SJSA1 (cell line): Measurements from ENCODE around the gene PFDN5. TPM values are rescaled to one million over a fixed set of nuclear protein-coding genes. Genes with fewer than 3 reads are reported as not detected.

Experiments
- DNase-seq, 2 experiments: peaks; one replicate each; pipeline ENCODE4 v3.0.0-alpha.2; 2015 to 2020; ENCODE audit warnings: low spot score in 2 of 2, low read depth in 1 of 2
- H3K27ac ChIP-seq: fragments of 250-450 bp; sonication (Bioruptor Pico); 2 replicates; pipeline ENCODE4 v1.5.1; 2020; ENCODE audit warnings: mild to moderate bottlenecking, moderate library complexity
- H3K27me3 ChIP-seq: fragments of 250-450 bp; sonication (Bioruptor Pico); replicated peaks from 2 replicates; pipeline ENCODE4 v1.5.1; 2020; ENCODE audit warnings: mild to moderate bottlenecking, moderate library complexity
- H3K36me3 ChIP-seq: fragments of 250-450 bp; sonication (Bioruptor Pico); 2 replicates; pipeline ENCODE4 v1.5.1; 2020; ENCODE audit warnings: mild to moderate bottlenecking
- H3K4me1 ChIP-seq: fragments of 250-450 bp; sonication (Bioruptor Pico); replicated peaks from 2 replicates; pipeline ENCODE4 v1.6.1; 2021; ENCODE audit warnings: mild to moderate bottlenecking
- H3K4me3 ChIP-seq: fragments of 250-450 bp; sonication (Bioruptor Pico); 2 replicates; pipeline ENCODE4 v1.5.1; 2020; ENCODE audit warnings: mild to moderate bottlenecking
- H3K9me3 ChIP-seq: fragments of 250-450 bp; sonication (Bioruptor Pico); replicated peaks from 2 replicates; pipeline ENCODE4 v1.5.1; 2020; ENCODE audit warnings: mild to moderate bottlenecking
- total RNA-seq: library from RNA; depleted of rRNA; stranded (reverse); fragments of >200 nt; shearing (Covaris generic); gene quantifications from 2 replicates; pipeline ENCODE4 v1.2.3, GENCODE V29; 2014; rRNA removed

Gene PFDN5
- total RNA-seq, 1 experiment from 2014 or later, result 450 TPM

- H3K4me1 ChIP-seq, result peaks cover 10% of the 10 kb centered on the region
- no peak overlapping the region for H3K27ac ChIP-seq
- no peak overlapping the region for H3K4me3 ChIP-seq
- no peaks in the 10 kb centered on the region for H3K36me3 ChIP-seq
- DNase-seq, result no peak
- H3K9me3 ChIP-seq, result no peaks in the 10 kb centered on the region
- no peaks in the 10 kb centered on the region for H3K27me3 ChIP-seq
These were observed 48.6 kb downstream of the PFDN5 start for GRCh38 chr12:53343969-53344368.

- Histone ChIP-seq H3K27ac (no peak overlapping the region), H3K9me3 (no peaks in the 10 kb centered on the region), H3K4me1 (peaks cover 10% of the 10 kb centered on the region), H3K4me3 (peak overlapping the region; percentile 49), H3K36me3 (no peaks in the 10 kb centered on the region), H3K27me3 (no peaks in the 10 kb centered on the region)
- no peak for DNase-seq
These were observed 49.1 kb downstream of the PFDN5 start for GRCh38 chr12:53344487-53344823.

- no peaks in the 10 kb centered on the region for H3K9me3 ChIP-seq
- peak overlapping the region; percentile 49 for H3K4me3 ChIP-seq
- peaks cover 10% of the 10 kb centered on the region for H3K4me1 ChIP-seq
- peak; percentile 80 for DNase-seq
- no peaks in the 10 kb centered on the region for H3K36me3 ChIP-seq
- H3K27ac ChIP-seq, result no peak overlapping the region; the same call in 1 of the 2 replicates
- no peaks in the 10 kb centered on the region for H3K27me3 ChIP-seq
These were observed 49.6 kb downstream of the PFDN5 start for GRCh38 chr12:53344824-53345485.

- Histone ChIP-seq H3K27me3 (no peaks in the 10 kb centered on the region), H3K4me1 (peaks cover 10% of the 10 kb centered on the region), H3K36me3 (no peaks in the 10 kb centered on the region), H3K27ac (no peak overlapping the region), H3K4me3 (peak overlapping the region; percentile 49), H3K9me3 (no peaks in the 10 kb centered on the region)
- DNase-seq, result peak; percentile 33 to 59
These were observed 50.3 kb downstream of the PFDN5 start for GRCh38 chr12:53345486-53346188.

GRCh38 chr12:53346491-53346890, 51.1 kb downstream of the PFDN5 start:
- H3K27me3 ChIP-seq, result no peaks in the 10 kb centered on the region
- H3K27ac ChIP-seq, result no peak overlapping the region
- no peaks in the 10 kb centered on the region for H3K36me3 ChIP-seq
- no peak for DNase-seq
- H3K4me1 ChIP-seq, result peaks cover 10% of the 10 kb centered on the region
- no peaks in the 10 kb centered on the region for H3K9me3 ChIP-seq
- H3K4me3 ChIP-seq, result no peak overlapping the region

- DNase-seq, result no peak
These were observed 52.6 kb downstream of the PFDN5 start for GRCh38 chr12:53347905-53348304.

More at GRCh38 chr12:53347905-53348304, 52.6 kb downstream of the PFDN5 start:
- no peak overlapping the region for H3K4me3 ChIP-seq
- H3K36me3 ChIP-seq, result no peaks in the 10 kb centered on the region
- H3K4me1 ChIP-seq, result peaks cover 10% of the 10 kb centered on the region
- no peaks in the 10 kb centered on the region for H3K9me3 ChIP-seq
- no peaks in the 10 kb centered on the region for H3K27me3 ChIP-seq
- H3K27ac ChIP-seq, result no peak overlapping the region

Other genes starting within 250 kb of the PFDN5 start
- gene TNS2, start 245.5 kb upstream of the PFDN5 start, total RNA-seq, result 8.8 and 18.4 TPM in 2 replicates
- gene SPRYD3, start 216.2 kb upstream of the PFDN5 start, total RNA-seq, result 18.3 and 18.6 TPM in 2 replicates
- gene IGFBP6, start 197.9 kb upstream of the PFDN5 start, total RNA-seq, result 58.0 and 64.5 TPM in 2 replicates
- not detected in 2 replicates for gene SOAT2, start 192.1 kb upstream of the PFDN5 start, total RNA-seq
- 2.1 and 6.8 TPM in 2 replicates for gene ZNF740, start 114.8 kb upstream of the PFDN5 start, total RNA-seq
- 2.5 and 7.5 TPM in 2 replicates for gene CSAD, start 114.6 kb upstream of the PFDN5 start, total RNA-seq
- gene ITGB7, start 88.3 kb upstream of the PFDN5 start, total RNA-seq, result 0.45 TPM in 1 of 2 replicates, not detected in the other
- gene RARG, start 63.3 kb upstream of the PFDN5 start, total RNA-seq, result 13.5 and 13.6 TPM in 2 replicates
- 20.2 and 28.0 TPM in 2 replicates for gene ESPL1, start 27.2 kb upstream of the PFDN5 start, total RNA-seq
- gene MYG1, start 4.2 kb downstream of the PFDN5 start, total RNA-seq, result 40.6 and 45.1 TPM in 2 replicates
- gene AAAS, start 26.1 kb downstream of the PFDN5 start, total RNA-seq, result 51.8 and 52.0 TPM in 2 replicates
- gene SP7, start 40.8 kb downstream of the PFDN5 start, total RNA-seq, result not detected in 2 replicates
- 19.8 and 33.9 TPM in 2 replicates for gene SP1, start 84.6 kb downstream of the PFDN5 start, total RNA-seq
- not detected in 2 replicates for gene AMHR2, start 128.3 kb downstream of the PFDN5 start, total RNA-seq
- gene PRR13, start 146.2 kb downstream of the PFDN5 start, total RNA-seq, result 44.7 and 80.1 TPM in 2 replicates
- 153 and 157 TPM in 2 replicates for gene PCBP2, start 156.6 kb downstream of the PFDN5 start, total RNA-seq
- 6.7 and 8.6 TPM in 2 replicates for gene MAP3K12, start 203.9 kb downstream of the PFDN5 start, total RNA-seq
- 38.3 and 39.0 TPM in 2 replicates for gene TARBP2, start 205.7 kb downstream of the PFDN5 start, total RNA-seq
- gene NPFF, start 211.9 kb downstream of the PFDN5 start, total RNA-seq, result not detected in 2 replicates